DMS 273 treated with DMSO at 0.1 percent for 48 hours (cell line): ENCODE measurements around the gene ATF1.

Experiments
- DNase-seq: peaks from one replicate; lab custom pipeline; 2025; lab: John Stamatoyannopoulos, UW

Gene ATF1

DNA sequence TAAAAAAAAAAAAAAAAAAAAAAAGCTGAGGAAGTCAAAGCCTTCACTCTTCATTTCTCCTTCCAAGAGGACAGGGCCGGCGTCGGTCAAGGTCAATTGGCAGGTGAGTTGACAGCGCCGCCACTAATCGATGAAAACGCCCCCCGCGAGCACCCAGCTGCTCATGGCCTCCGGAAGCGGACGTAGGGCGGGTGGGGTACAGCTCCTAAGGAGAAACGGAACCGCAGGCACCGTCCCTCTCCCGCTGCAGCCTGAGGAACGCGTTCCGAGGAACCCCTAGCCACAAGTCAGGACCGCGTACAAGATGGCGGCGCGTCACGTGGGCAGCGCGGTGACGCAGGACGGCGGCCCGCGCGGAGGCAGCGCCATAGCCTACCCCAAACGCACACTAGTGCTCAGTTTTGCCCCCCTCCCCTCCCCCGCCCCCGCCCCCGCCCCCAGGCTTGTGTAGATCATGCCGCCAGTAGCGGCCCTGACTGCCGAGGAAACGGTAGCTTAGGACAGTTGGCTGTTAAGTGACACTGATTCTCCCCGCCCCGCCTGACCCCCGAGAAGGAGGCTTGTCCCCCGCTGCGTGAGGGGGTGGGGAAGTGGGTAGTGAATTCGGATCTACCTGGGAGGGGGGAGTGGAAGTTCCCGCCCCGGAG, at the start of gene ATF1:
Gene ATF1, plus strand, starts transcription at position 463 of the 647 bp plus-strand sequence. CDS start 16,045 bp downstream, outside the sequence.
- peak; percentile 83 for DNase-seq

DNA sequence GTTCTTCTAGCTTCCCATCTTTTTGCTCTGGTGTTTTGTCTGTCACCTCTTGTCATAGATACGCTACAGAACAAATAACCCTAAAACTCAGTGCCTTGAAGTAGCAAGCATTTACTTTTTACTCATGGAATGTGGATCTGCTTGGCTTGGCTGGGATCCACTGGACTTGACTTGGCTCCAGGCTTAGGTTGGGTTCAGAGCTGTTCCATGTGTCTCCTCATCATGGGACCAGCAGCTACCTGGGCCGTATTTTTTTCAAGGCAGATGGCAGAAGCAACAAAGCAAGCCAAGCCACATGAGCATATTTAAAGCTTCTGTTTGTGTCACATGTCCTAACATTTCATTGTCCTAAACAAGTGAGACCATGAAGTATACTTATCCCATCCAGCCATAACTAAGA, 48.7 kb upstream of the ATF1 start:
- no peak for DNase-seq

DNA sequence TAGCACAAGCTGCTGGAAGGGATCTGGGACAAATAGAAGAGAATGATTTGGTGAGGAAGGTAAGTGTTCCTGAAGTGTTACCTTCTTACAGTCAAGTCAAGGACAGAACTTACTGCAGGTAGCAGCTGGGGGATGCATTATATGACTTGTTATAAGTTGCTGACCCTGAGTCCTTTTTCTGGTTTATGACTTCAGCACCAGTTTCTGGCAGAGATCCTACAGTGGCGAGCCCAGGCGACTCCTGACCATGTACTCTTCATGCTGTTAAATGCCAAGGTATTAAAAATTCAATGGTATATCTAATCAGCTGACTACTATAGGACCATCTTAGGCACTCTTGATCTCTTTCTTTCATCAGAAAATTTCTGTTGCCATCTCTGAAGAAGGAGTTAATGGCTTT, 45.1 kb upstream of the ATF1 start:
- DNase-seq: no peak

DNA sequence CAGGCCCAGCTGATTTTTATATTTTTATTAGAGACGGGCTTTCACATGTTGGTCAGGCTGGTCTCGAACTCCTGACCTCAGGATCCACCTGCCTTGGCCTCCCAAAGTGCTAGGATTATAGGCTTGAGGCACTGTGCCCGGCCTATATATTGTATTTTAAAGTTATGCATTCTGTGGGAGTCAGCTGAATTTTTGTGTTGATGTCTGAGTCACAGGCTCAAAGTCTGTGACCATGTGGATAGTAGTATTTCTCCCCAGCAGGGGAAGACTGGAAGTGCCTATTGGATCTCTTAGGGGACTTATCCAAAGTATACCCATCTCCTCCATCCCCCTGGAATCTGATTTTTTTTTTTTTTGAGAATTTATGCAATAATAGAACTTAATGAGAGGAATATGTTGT, 43.8 kb upstream of the ATF1 start:
- no peak for DNase-seq

DNA sequence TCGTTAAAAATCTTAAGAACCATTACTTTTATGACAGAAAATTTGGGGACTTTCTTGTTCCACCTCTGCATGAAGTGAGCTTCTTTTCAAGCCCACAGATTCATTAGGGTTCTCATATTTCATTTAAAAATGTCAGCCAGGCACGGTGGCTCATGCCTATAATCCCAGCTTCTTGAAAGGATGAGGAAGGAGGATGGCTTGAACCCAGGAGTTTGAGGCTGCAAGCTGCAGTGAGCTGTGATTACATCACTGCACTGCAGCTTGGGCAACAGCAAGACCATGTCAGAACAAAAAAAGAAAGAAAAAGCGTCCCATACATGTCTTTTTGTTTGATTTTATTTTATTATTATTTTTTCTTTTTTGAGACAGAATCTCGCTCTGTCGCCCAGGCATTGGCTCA, 43.4 kb upstream of the ATF1 start:
- DNase-seq: no peak

DNA sequence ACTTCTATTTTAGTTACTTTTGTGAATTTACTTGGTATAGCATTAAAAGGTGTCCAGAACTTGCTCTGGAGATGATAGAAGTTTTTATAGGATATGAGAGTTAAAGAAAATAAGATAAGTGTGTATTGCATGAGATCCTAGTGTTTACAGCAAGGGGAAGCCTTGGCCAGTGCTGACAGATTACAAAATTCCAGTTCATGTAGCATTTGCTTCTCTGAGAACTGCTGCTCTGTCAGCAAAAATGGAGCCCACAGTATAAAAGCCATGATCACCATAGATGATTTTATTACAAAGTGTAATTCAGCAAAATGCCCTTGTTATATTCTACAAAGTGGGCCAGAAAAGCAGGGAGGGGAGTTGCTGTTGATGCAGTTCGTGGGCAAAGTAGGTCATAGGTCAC, 40.0 kb upstream of the ATF1 start:
- no peak for DNase-seq

DNA sequence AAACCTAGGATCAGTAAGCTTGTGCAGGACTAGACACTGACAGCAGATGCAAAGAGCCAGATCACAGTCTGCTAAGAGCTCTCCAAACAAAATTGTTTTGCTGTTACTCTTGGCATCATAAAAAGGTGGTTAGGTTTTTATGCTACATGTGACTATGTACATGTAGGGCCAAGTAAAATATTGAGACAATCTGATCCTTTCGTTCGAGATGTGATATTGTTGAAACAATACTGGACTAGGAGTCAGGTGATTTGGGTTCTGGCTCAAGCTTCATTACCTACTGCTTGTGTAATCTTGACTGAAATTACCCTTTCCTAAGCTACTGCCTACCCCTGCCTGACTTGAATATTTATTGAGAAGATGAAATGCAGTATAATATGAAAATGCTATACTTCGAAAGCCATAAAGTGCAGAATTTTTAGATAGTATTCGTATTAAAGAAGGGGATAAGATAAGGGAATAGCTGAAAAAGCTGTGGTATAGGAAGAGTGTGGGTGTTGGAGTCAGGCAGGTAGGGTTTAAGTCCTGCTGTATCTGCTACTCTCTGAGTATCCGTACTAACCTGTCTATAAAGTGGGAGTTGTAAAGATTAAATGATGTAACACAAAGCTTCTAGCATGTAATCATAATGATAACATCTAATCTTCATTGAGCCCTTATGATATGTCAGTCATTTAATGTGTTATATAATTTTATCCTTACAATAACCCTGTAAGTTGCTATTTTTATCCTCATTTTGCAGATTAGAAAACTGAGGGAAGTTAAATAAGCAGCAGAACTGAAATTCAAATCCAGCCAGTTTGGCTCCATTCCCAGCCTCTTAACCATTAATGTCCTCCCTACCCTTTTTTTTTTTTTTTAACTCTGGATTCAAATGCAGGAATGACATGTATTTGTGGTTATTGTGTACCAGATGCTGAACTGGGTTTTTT, 38.6 kb upstream of the ATF1 start:
- no peak for DNase-seq

DNA sequence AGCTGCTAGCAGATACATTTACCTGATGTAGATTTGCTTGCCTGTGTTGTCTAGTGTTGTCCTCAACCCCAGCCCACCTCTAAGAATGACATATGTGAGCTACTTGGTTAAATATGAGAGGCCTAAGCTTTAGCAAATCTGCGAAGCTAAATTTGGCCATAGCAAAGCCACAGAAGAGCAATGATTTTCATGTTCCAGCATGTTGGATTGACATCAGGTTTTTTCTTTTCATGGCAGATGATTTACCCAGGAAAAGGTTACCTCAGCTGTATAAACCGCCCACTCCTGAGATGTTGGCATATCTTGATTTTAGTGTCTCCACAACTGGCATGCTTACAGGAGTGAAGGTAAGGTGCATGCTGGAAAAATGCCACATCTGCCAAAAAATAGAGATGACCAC, 36.4 kb upstream of the ATF1 start:
- DNase-seq: no peak

DNA sequence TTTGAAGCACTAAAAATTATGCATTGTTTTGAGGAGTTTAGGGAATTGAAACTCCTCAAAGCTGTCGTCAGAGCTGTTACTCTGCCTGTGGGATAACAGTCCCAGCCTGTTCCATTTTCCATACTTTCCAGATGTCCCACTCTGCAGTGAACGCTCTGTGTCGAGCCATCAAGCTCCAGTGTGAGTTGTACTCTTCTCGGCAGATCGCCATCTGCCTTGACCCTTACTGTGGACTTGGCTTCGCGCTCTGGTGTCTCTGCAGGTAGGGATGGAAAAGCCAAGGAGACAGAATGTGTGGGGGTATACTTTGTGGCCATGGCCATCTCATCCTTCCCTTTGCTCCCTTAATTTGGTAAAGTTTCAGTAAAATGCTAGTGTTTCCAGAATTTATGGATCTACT, 35.5 kb upstream of the ATF1 start:
- DNase-seq: no peak

DNA sequence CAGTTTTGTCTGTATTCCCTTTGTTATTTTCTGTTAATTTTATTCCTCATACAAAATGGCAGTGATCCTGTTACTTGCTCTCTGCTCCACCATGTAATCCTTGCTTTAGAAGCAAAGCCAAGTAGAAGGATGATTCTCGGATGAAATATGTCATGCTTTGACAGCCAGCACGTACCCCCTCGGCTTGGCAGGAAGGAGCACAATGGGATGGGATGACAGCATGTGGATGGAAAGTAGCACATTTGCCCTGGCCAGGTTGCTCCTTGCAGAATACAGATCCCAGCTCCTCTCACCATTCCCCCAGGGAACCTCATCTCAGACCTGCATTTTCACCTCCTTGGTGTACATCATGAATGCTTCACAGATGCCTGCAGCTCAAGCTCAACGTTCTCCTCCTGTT, 35.1 kb upstream of the ATF1 start:
- no peak for DNase-seq

DNA sequence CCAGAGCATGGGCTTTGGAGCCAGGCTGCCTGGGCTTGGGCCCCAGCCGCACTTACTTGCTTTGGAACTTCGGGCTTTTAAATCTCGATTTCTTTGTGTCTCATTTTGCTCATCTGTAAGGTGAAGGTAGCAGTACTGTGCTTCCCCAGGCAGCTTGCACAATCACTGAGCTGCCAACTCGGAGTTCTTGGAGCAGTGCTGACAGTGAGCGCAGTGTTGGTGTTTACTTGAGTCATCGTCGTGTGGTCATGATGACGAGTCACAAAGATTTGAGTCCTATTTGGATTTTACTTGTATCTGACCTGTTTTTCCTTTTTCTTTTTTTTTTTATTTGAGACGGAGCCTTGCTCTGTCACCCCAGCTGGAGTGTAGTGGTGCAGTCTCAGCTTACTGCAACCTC, 31.3 kb upstream of the ATF1 start:
- no peak for DNase-seq

DNA sequence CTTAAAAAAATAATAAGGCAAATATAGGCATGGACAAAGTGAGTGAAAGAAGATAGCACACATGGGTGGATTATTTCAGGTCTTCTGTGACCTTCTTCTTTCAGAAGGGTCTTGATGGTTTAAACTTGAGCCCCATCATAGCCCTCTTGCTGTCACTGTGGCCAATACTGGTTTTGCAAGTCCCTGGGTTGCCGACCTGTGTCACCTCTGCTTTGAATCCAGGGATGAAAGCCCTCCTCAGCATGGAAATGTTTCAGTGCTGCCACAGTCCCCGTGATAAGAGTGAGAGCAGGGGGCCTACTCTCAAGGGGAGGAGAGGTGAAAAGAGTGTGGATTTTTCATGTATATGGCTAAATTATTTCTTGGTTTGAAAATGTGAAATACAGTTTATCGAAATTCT, 30.2 kb upstream of the ATF1 start:
- no peak for DNase-seq

DNA sequence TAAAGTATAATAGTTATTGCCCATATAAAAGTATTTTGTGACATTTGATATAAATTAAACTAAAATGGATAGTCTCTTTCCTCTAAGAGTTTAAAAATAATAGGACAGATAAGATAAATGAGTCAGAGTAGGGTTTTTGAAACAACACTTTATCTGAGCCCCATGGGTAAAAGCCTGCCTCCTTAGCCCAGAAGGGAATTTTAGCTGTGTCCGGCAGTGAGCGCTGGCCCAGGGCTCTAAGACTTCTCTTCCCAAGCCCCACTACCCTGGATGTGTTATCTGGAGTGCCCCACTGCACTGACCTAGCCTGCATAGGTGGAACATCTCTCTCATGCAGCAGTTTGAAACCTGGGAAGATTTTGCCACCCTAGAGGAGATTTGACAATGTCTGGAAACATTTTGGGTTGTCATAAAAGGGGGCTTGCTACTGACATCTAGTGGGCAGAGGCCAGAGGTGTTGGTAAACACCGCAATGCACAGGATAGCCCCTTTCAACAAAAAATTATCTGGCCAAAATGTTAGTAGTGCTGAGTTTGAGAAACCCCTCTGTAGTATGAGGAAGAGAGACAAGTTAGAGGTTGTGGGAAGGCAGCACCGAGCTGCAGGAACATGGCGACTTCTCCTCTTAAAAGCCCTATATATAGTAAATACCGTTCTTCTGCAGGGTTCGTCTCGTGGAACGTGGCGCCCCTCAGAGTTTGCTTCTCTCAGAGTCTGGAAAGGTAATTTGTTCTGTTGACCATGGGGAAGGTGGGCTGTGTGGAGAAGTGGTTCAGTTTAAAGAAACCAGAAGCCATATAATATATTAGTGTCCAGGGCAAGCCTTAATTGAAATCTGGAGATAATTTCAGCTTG, 29.3 kb upstream of the ATF1 start:
- no peak for DNase-seq

DNA sequence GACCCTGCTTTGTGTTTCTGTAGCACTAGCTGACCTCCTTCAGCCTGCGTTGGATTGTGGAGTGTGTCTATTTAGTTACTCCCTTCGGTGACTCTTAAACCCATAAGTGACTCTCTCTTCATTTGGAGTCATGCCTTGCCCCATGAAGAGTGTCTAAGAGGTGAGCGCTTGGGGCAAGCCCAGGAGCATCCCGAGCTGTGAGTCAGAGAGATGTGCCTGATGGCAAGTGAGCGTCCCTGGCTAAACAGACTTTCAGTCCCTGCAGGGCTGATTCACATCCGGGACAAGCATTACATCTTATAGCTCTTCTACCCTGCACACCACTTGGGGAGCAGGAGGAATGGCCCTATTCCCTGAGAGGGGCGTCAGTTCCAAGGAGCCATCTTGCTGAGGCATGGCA, 24.3 kb upstream of the ATF1 start:
- no peak for DNase-seq

DNA sequence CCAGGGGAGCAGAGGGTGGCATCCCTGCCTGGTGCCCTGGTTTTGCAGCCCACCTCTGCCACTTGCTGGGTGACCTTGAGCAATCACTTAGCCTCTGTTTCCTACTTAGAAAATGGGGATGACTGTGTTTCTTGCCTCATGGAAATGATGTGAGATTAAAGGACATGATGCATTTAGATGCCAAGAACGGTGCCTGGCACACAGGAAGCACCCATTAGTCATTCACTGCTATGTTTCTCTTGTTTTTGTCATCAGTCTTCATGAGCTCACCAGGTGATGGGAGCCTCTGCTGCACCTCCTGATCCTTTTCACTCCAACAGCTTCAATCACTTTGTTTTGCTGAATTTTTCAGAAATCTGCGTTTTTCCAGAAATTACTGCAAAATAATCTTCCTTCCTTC, 23.6 kb upstream of the ATF1 start:
- DNase-seq: no peak

DNA sequence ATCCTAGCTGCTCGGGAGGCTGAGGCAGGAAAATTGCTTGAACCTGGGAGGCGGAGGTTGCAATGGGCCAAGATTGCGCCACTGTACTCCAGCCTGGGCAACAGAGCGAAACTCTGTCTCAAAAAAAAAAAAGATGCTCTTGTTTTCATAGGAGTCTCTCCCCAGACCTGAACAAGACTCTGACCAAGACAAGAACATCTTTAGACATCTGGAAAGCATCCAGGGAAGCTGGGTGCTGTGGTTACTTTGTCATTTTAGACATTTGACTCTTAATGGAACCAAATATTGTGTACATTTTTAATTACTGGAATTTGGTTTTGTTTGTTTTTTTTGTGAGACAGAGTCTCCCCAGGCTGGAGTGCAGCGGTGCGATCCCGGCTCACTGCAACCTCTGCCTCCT, 21.1 kb upstream of the ATF1 start:
- DNase-seq: no peak

DNA sequence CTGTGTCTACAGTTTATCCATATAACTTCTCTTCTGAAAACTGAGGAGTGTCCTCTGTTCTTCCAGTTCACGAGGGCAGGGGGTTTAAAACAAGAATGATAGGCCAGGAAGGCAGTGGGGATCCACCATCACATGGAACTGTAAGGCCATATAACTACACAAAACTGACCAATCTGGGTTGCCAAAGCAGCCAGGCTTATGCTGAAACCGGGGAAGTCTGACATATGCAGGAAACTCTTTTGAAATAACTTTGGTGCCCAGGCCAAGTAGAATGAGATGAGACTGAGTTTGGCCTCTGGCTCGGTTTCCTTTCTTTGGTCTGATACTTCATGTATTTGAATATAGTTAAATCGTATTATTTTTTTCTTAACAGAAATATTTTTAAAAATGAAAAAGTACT, 18.0 kb upstream of the ATF1 start:
- no peak for DNase-seq

DNA sequence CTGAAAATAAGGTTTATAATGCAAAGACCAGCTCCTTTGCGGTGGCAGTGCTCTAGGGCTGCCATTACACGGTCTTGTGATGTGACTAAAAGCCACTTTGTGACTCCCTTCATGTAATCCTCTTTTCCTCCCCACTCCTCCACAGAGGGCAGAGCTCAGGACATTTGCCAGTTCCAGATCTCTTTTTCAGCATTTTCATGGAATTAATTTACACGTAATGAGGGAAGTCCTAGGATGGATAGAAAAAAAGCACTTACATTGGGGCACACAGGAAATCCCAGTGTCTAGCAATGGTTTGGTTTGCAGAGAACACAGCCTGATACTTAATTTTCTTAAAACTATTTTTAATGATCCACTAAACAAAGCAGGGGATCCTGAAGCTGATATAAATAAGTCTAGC, 17.5 kb upstream of the ATF1 start:
- no peak for DNase-seq

DNA sequence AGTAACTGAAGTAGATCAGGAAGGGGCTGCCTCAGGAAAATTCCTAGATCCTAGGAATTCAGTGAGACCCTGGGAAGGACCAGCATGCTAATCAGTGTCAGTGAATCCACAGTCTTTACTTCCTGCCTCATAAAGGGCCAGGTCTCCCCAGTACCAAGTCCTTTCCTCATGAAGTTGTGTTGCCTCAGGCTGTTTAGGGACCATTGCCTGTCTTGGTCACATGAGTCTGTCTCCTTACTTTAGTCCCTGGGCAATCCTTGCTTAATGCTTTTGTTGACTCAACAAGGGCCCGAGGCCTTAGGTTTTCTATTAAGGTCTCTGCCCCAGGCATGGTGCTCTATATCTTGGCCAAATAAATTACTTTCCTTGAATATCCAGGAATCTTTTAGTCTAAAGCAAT, 16.1 kb upstream of the ATF1 start:
- DNase-seq: no peak

DNA sequence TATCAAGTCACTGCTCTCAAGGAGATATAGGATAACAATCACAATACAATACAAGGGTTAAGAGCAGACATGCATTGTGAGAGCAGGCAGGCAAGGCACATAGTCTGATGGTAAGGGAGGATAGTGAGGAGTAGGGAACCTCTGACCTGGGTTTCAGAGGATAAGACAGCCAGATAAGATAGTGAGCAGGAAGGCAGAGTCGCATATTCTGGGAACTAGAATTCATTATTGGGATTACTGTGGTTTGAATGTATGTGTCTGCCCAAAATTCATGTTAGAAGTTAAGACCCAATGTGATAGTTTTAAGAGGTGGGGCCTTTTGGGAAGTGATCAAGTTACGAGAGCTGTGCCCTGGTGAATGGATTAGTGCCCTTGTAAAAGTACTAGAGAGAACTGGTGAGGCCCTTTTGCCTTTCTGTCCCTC, 14.4 kb upstream of the ATF1 start:
- no peak for DNase-seq

DNA sequence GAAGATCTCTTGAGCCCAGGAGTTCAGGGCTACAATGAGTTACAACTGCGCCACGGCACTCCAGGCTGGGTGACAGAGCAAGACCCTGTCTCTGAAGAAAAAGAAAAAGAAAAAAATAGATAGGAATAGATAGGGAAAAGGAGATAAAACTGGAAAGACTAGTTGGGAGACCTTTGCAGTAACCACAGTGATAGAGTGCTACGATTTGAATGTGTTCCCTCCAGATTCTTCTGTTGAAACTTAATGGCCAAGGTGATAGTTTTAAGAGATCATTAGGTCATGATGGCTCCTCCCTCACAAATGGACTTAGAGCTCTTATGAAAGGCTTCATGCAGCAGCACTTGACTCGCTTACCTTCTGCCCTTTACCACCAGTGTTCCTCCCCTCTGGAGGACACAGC, 13.5 kb upstream of the ATF1 start:
- no peak for DNase-seq

DNA sequence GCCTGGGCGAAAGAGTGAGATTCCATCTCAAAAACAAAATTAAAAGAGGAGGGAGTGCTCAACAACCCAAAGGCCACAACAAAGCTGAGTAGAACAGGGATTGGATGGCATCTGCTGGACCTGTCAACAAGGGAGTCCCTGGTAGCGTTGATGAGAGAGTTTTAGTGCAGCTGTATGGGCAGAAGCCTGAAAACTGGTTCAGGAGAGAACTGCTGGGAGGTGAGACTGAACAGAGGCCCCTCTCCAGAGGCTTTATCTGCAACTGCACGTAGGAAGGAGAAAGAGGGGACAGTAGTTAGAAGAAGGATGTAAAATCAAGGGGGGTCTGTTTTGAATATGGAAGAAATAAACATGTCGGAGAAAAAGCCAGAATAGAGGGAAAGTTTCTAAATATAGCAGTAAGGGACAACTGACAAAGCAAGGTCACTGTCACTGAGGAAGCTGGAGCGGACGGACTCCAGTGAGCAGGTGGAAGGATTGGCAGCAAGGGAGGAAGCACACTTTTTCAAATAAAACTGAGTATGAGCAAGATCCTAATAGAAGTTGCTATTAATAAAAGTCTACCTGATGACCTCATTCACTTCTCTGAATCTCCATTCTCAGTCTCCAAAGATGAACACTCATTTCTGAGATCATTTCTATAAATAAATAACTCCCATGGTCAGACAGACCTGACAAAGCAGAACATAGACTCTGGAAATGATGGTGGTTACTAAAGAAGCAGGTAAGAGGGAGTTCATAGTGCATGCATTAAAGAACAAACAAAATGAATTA, 11.8 kb upstream of the ATF1 start:
- DNase-seq: no peak
